ENCODE data around the gene RPL38.

RPL38 gene

GRCh38 chr17:74235040-74235581 lies 31.6 kb downstream of the RPL38 start:
- H3K27ac ChIP-seq, result no peak overlapping the region
- TF ChIP-seq CTCF (conservative IDR thresholded peaks at IDR 0.05), result no peak
- TF ChIP-seq ZFX (IDR thresholded peaks at IDR 0.05), result no peak

GRCh38 chr17:74235911-74236371 lies 32.5 kb downstream of the RPL38 start:
- TF ChIP-seq CTCF (conservative IDR thresholded peaks at IDR 0.05) (no peak), ZFX (IDR thresholded peaks at IDR 0.05) (no peak)
- no peak overlapping the region for H3K27ac ChIP-seq

- TF ChIP-seq ZFX (IDR thresholded peaks at IDR 0.05) (no peak), CTCF (conservative IDR thresholded peaks at IDR 0.05) (no peak)
- H3K27ac ChIP-seq, result no peak overlapping the region
These were observed 33.8 kb downstream of the RPL38 start for GRCh38 chr17:74237321-74237720.

- TF ChIP-seq CTCF (conservative IDR thresholded peaks at IDR 0.05) (no peak), ZFX (IDR thresholded peaks at IDR 0.05) (no peak)
- H3K27ac ChIP-seq, result no peak overlapping the region
These were observed 35.7 kb downstream of the RPL38 start for GRCh38 chr17:74239172-74239571.

- TF ChIP-seq CTCF (conservative IDR thresholded peaks at IDR 0.05) (no peak), ZFX (IDR thresholded peaks at IDR 0.05) (no peak)
- H3K27ac ChIP-seq, result no peak overlapping the region
These were observed 37.2 kb downstream of the RPL38 start for GRCh38 chr17:74240618-74241205.

- no peak overlapping the region for H3K27ac ChIP-seq
- no peak for TF ChIP-seq ZFX (IDR thresholded peaks at IDR 0.05)
- TF ChIP-seq CTCF (conservative IDR thresholded peaks at IDR 0.05), result no peak
These were observed 38.0 kb downstream of the RPL38 start for GRCh38 chr17:74241431-74241830.

- no peak overlapping the region for H3K27ac ChIP-seq
- no peak for TF ChIP-seq CTCF (conservative IDR thresholded peaks at IDR 0.05)
- TF ChIP-seq ZFX (IDR thresholded peaks at IDR 0.05), result no peak
These were observed 38.4 kb downstream of the RPL38 start for GRCh38 chr17:74241847-74242246.

Measured in C4-2B (cell line).